ENCODE measurements around the gene PHACTR4.

GRCh38 chr1:28326515-28326914, 43.0 kb upstream of the PHACTR4 start:
- TF ChIP-seq, protein P1, sequence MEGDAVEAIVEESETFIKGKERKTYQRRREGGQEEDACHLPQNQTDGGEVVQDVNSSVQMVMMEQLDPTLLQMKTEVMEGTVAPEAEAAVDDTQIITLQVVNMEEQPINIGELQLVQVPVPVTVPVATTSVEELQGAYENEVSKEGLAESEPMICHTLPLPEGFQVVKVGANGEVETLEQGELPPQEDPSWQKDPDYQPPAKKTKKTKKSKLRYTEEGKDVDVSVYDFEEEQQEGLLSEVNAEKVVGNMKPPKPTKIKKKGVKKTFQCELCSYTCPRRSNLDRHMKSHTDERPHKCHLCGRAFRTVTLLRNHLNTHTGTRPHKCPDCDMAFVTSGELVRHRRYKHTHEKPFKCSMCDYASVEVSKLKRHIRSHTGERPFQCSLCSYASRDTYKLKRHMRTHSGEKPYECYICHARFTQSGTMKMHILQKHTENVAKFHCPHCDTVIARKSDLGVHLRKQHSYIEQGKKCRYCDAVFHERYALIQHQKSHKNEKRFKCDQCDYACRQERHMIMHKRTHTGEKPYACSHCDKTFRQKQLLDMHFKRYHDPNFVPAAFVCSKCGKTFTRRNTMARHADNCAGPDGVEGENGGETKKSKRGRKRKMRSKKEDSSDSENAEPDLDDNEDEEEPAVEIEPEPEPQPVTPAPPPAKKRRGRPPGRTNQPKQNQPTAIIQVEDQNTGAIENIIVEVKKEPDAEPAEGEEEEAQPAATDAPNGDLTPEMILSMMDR (conservative IDR thresholded peaks at IDR 0.05; ENCODE audit: low read depth in 2 of 2): no peak
- TF ChIP-seq NANOG (IDR thresholded peaks at IDR 0.05; ENCODE audit: borderline replicate concordance): no peak
- TF ChIP-seq JUNB (IDR thresholded peaks at IDR 0.05; ENCODE audit: unreplicated experiment): no peak
- no peak for TF ChIP-seq CREB1 (CRISPR knock-in tag; IDR thresholded peaks at IDR 0.05; ENCODE audit: low read depth)
- no peak for TF ChIP-seq EZH2 (IDR thresholded peaks at IDR 0.05; ENCODE audit: low read depth, unreplicated experiment)
- TF ChIP-seq POLR2AphosphoS5 (IDR thresholded peaks at IDR 0.05; ENCODE audit: low read depth): no peak
- no peak for TF ChIP-seq REST (IDR thresholded peaks at IDR 0.05; ENCODE audit: unreplicated experiment)
- TF ChIP-seq EZH2phosphoT487 (IDR thresholded peaks at IDR 0.05; ENCODE audit: unreplicated experiment): no peak
- TF ChIP-seq, protein P2, sequence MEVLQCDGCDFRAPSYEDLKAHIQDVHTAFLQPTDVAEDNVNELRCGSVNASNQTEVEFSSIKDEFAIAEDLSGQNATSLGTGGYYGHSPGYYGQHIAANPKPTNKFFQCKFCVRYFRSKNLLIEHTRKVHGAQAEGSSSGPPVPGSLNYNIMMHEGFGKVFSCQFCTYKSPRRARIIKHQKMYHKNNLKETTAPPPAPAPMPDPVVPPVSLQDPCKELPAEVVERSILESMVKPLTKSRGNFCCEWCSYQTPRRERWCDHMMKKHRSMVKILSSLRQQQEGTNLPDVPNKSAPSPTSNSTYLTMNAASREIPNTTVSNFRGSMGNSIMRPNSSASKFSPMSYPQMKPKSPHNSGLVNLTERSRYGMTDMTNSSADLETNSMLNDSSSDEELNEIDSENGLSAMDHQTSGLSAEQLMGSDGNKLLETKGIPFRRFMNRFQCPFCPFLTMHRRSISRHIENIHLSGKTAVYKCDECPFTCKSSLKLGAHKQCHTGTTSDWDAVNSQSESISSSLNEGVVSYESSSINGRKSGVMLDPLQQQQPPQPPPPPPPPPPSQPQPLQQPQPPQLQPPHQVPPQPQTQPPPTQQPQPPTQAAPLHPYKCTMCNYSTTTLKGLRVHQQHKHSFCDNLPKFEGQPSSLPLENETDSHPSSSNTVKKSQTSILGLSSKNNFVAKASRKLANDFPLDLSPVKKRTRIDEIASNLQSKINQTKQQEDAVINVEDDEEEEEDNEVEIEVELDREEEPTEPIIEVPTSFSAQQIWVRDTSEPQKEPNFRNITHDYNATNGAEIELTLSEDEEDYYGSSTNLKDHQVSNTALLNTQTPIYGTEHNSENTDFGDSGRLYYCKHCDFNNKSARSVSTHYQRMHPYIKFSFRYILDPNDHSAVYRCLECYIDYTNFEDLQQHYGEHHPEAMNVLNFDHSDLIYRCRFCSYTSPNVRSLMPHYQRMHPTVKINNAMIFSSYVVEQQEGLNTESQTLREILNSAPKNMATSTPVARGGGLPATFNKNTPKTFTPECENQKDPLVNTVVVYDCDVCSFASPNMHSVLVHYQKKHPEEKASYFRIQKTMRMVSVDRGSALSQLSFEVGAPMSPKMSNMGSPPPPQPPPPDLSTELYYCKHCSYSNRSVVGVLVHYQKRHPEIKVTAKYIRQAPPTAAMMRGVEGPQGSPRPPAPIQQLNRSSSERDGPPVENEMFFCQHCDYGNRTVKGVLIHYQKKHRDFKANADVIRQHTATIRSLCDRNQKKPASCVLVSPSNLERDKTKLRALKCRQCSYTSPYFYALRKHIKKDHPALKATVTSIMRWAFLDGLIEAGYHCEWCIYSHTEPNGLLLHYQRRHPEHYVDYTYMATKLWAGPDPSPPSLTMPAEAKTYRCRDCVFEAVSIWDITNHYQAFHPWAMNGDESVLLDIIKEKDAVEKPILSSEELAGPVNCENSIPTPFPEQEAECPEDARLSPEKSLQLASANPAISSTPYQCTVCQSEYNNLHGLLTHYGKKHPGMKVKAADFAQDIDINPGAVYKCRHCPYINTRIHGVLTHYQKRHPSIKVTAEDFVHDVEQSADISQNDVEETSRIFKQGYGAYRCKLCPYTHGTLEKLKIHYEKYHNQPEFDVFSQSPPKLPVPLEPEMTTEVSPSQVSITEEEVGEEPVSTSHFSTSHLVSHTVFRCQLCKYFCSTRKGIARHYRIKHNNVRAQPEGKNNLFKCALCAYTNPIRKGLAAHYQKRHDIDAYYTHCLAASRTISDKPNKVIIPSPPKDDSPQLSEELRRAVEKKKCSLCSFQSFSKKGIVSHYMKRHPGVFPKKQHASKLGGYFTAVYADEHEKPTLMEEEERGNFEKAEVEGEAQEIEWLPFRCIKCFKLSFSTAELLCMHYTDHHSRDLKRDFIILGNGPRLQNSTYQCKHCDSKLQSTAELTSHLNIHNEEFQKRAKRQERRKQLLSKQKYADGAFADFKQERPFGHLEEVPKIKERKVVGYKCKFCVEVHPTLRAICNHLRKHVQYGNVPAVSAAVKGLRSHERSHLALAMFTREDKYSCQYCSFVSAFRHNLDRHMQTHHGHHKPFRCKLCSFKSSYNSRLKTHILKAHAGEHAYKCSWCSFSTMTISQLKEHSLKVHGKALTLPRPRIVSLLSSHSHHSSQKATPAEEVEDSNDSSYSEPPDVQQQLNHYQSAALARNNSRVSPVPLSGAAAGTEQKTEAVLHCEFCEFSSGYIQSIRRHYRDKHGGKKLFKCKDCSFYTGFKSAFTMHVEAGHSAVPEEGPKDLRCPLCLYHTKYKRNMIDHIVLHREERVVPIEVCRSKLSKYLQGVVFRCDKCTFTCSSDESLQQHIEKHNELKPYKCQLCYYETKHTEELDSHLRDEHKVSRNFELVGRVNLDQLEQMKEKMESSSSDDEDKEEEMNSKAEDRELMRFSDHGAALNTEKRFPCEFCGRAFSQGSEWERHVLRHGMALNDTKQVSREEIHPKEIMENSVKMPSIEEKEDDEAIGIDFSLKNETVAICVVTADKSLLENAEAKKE (CRISPR knock-in tag; IDR thresholded peaks at IDR 0.05): no peak
- no peak for TF ChIP-seq ZNF331 (CRISPR knock-in tag; IDR thresholded peaks at IDR 0.05; ENCODE audit: low read depth)
- no peak for TF ChIP-seq ETS1 (IDR thresholded peaks at IDR 0.05)

Data from GM23338 (cell line).